Measurements from ENCODE around the gene CEP192. TPM values are rescaled to one million over a fixed set of nuclear protein-coding genes. Genes with fewer than 3 reads are reported as not detected.

The CEP192 gene
- total RNA-seq, 2 donors from 2014 or later, result 17.2 to 37.3 TPM

DNA sequence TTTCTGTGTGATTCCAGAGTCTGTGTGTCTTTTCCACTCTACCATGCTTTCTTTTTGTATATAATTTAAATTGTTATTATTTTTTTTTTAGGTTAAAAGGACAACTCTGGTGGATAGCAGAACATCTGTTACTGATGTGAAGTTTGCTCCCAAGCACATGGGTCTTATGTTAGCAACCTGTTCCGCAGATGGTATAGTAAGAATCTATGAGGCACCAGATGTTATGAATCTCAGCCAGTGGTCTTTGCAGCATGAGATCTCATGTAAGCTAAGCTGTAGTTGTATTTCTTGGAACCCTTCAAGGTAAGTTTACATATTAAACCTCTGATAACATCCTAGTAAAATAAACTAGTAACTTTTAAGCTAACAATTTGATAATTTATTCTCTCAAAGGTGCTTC is 28.1 kb upstream of the CEP192 start:
- Histone ChIP-seq H3K4me1 (replicated peaks) (no peaks in the 10 kb centered on the region), H3K4me3 (no peak overlapping the region), H3K27ac (no peak overlapping the region), H3K9me3 (no peaks in the 10 kb centered on the region), H3K36me3 (no peaks in the 10 kb centered on the region), H3K27me3 (replicated peaks; ENCODE audit: insufficient read depth) (no peaks in the 10 kb centered on the region)
- TF ChIP-seq POLR2A (IDR thresholded peaks at IDR 0.05), result no peak
- TF ChIP-seq, protein P1, sequence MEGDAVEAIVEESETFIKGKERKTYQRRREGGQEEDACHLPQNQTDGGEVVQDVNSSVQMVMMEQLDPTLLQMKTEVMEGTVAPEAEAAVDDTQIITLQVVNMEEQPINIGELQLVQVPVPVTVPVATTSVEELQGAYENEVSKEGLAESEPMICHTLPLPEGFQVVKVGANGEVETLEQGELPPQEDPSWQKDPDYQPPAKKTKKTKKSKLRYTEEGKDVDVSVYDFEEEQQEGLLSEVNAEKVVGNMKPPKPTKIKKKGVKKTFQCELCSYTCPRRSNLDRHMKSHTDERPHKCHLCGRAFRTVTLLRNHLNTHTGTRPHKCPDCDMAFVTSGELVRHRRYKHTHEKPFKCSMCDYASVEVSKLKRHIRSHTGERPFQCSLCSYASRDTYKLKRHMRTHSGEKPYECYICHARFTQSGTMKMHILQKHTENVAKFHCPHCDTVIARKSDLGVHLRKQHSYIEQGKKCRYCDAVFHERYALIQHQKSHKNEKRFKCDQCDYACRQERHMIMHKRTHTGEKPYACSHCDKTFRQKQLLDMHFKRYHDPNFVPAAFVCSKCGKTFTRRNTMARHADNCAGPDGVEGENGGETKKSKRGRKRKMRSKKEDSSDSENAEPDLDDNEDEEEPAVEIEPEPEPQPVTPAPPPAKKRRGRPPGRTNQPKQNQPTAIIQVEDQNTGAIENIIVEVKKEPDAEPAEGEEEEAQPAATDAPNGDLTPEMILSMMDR (IDR thresholded peaks at IDR 0.05), result no peak
- no peak for TF ChIP-seq POLR2AphosphoS5 (IDR thresholded peaks at IDR 0.05)
- no peak for DNase-seq (ENCODE audit: low spot score)
- intact Hi-C loops (cut with DNase I), result no loop called here
- 83% methylated on average over 1 of the region's 1 CpG for WGBS

GRCh38 chr18:12968115-12968514 is 23.0 kb upstream of the CEP192 start:
- H3K36me3 ChIP-seq, result no peaks in the 10 kb centered on the region

GRCh38 chr18:12968619-12969018 is 22.5 kb upstream of the CEP192 start:
- Histone ChIP-seq H3K36me3 (no peaks in the 10 kb centered on the region), H3K27me3 (replicated peaks; ENCODE audit: insufficient read depth) (no peaks in the 10 kb centered on the region), H3K27ac (no peak overlapping the region), H3K9me3 (no peaks in the 10 kb centered on the region), H3K4me3 (no peak overlapping the region), H3K4me1 (replicated peaks) (no peaks in the 10 kb centered on the region)
- intact Hi-C loops (cut with DNase I), result no loop called here
- WGBS, result 89% methylated on average over 6 of the region's 6 CpGs
- TF ChIP-seq POLR2AphosphoS5 (IDR thresholded peaks at IDR 0.05) (no peak), POLR2A (IDR thresholded peaks at IDR 0.05) (no peak)
- TF ChIP-seq, protein P1 (IDR thresholded peaks at IDR 0.05), result no peak
- DNase-seq (ENCODE audit: low spot score), result no peak

More at GRCh38 chr18:12968115-12968514, 23.0 kb upstream of the CEP192 start:
- Histone ChIP-seq H3K4me1 (replicated peaks) (no peaks in the 10 kb centered on the region), H3K27me3 (replicated peaks; ENCODE audit: insufficient read depth) (no peaks in the 10 kb centered on the region), H3K4me3 (no peak overlapping the region), H3K27ac (no peak overlapping the region), H3K9me3 (no peaks in the 10 kb centered on the region)
- no peak for TF ChIP-seq POLR2A (IDR thresholded peaks at IDR 0.05)
- no peak for TF ChIP-seq POLR2AphosphoS5 (IDR thresholded peaks at IDR 0.05)
- TF ChIP-seq, protein P1 (IDR thresholded peaks at IDR 0.05), result no peak
- no peak for DNase-seq (ENCODE audit: low spot score)
- 80% methylated on average over 4 of the region's 4 CpGs for WGBS
- intact Hi-C loops (cut with DNase I), result no loop called here

DNA sequence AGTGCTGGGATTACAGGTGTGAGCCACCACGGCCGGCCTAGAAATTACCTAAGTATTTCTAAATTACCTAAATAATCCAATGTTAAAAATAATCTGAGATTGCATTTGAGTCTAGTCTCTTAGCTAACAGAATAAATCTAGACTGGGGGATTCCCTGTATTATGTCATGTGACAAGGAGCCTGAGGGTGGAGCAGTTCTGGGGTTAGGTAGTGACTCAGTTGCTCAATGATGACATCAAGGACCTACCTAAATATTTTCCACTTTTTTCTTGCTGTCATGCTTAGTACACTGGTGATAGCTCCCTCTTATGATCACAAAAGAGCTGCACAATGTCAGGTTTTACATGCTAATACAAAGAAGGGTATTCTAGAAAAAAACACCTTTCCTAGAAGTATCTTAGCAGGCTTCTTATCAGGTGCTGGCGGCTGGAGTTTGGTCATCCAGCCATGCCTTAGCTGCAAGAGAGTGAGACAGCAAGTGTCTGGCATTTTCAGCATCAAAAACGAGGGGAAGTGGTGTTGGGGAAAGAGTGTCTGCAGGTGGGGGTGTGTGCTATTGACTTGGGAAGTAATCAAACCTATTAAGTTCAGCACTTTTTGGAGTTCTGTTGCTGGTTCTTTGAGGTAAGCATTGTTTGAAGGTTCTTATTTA is 17.5 kb upstream of the CEP192 start:
- WGBS, result 84% methylated on average over 4 of the region's 4 CpGs
- intact Hi-C loops (cut with DNase I), result no loop called here

More for the DNA sequence above, 17.5 kb upstream of the CEP192 start:
- Histone ChIP-seq H3K27me3 (replicated peaks; ENCODE audit: insufficient read depth) (no peaks in the 10 kb centered on the region), H3K9me3 (no peaks in the 10 kb centered on the region), H3K27ac (no peak overlapping the region), H3K4me1 (replicated peaks) (no peaks in the 10 kb centered on the region), H3K36me3 (peaks cover 3 to 8% of the 10 kb centered on the region in 2 donors), H3K4me3 (no peak overlapping the region)
- TF ChIP-seq POLR2A (IDR thresholded peaks at IDR 0.05) (no peak), POLR2AphosphoS5 (IDR thresholded peaks at IDR 0.05) (no peak)
- TF ChIP-seq, protein P1 (IDR thresholded peaks at IDR 0.05), result no peak
- no peak for DNase-seq (ENCODE audit: low spot score)
